HCT116 (cell line): ENCODE results near the gene SBSN. TPM values are rescaled to one million over a fixed set of nuclear protein-coding genes. Genes with fewer than 3 reads are reported as not detected.

Experiments used
- ATAC-seq: fragments of 200-7000 bp; cut with Tn5 transposase; 2 replicates; pipeline ENCODE4 v1.9.1; 2020; ENCODE audit warnings: mild to moderate bottlenecking, moderate library complexity
- BruUV-seq: library from RNA; stranded (reverse); fragments of 400-500 nt; replicated peaks from 2 replicates; lab custom pipeline; 2021; lab: Mats Ljungman, UMichigan
- CTCF ChIA-PET: fragments of 300-600 bp; sonication (Branson Sonifier 250); formaldehyde crosslinking; loops from one replicate; lab custom pipeline; 2021; ENCODE audit warnings: antibody characterized with exemption; lab: Charles Lee
- POLR2A ChIA-PET: fragments of 300-600, 350-600 bp; sonication (Branson Sonifier 250); formaldehyde crosslinking; loops from one replicate; lab custom pipeline; 2021; ENCODE audit warnings: antibody characterized with exemption; lab: Charles Lee
- RAD21 ChIA-PET, 2 experiments: fragments of 300-600 bp; sonication (Branson Sonifier 250); formaldehyde crosslinking; loops; one replicate each; lab custom pipeline; 2023; ENCODE audit warnings: low total read pairs in 2 of 2; ENCODE audit not compliant: uncharacterized antibody in 2 of 2, unreplicated experiment in 2 of 2, low non-redundant PET in 1 of 2; lab: Charles Lee
- DNase-seq: peaks from one replicate; pipeline ENCODE4 v3.0.0-alpha.2; 2010; ENCODE audit warnings: low read depth, low spot score
- H2AFZ ChIP-seq: fragments of 200-600 bp; shearing (Covaris generic), sonication (generic); 2 replicates; pipeline ENCODE4 v1.6.1; 2017; ENCODE audit warnings: low read depth, mixed run types, mixed read lengths, antibody characterized with exemption, low read length; ENCODE audit not compliant: poor library complexity, severe bottlenecking
- H3K27ac ChIP-seq: 2 replicates; pipeline ENCODE4 v1.5.1; 2012; ENCODE audit warnings: low read depth, low read length
- H3K27me3 ChIP-seq: fragments of 200-600 bp; sonication (generic); 2 replicates; pipeline ENCODE4 v1.6.1; 2016; ENCODE audit warnings: mixed run types, low read length, mixed read lengths; ENCODE audit not compliant: insufficient read depth
- H3K36me3 ChIP-seq, 2 experiments: fragments of 200-500 bp in 1 of 2; fragments of 200-600 bp in 1 of 2; sonication (Bioruptor generic) in 1 of 2; sonication (generic) in 1 of 2; 2 replicates each; pipeline versions ENCODE4 v1.5.1 to v1.6.1; 2014 to 2016; ENCODE audit warnings: low read length in 2 of 2, inconsistent platforms in 1 of 2, mixed read lengths in 1 of 2, mixed run types in 1 of 2; ENCODE audit not compliant: insufficient read depth in 2 of 2, control insufficient read depth in 1 of 2
- H3K4me1 ChIP-seq, 2 experiments: fragments of 200-600 bp in 1 of 2; sonication (generic) in 1 of 2; 2 replicates each; pipeline versions ENCODE4 v1.5.1 to v1.6.1; 2012 to 2017; ENCODE audit warnings: low read length in 2 of 2, inconsistent platforms in 1 of 2, mild to moderate bottlenecking in 1 of 2, mixed read lengths in 1 of 2, mixed run types in 1 of 2, moderate library complexity in 1 of 2; ENCODE audit not compliant: insufficient read depth in 2 of 2, control insufficient read depth in 1 of 2
- H3K4me2 ChIP-seq: fragments of 200-600 bp; sonication (generic); 2 replicates; pipeline ENCODE4 v1.6.1; 2017; ENCODE audit warnings: mixed run types, low read length, mixed read lengths
- H3K4me3 ChIP-seq, 2 experiments: fragments of 200-600 bp in 1 of 2; sonication (generic) in 1 of 2; replicated peaks in 1 of 2; 2 replicates each; pipeline ENCODE4 v1.5.1; 2011 to 2016; ENCODE audit warnings: low read length in 2 of 2, control low read depth in 1 of 2, low read depth in 1 of 2, mild to moderate bottlenecking in 1 of 2, mixed read lengths in 1 of 2, mixed run types in 1 of 2
- H3K79me2 ChIP-seq: fragments of 200-600 bp; sonication (generic); 2 replicates; pipeline ENCODE4 v1.6.1; 2017; ENCODE audit warnings: mild to moderate bottlenecking, mixed run types, low read length, moderate library complexity, mixed read lengths; ENCODE audit not compliant: insufficient read depth
- H3K9ac ChIP-seq: fragments of 200-600 bp; sonication (generic); 2 replicates; pipeline ENCODE4 v1.6.1; 2016; ENCODE audit warnings: low read length, mixed read lengths
- H3K9me2 ChIP-seq: fragments of 200-600 bp; sonication (generic), shearing (Covaris generic); 2 replicates; pipeline ENCODE4 v1.6.1; 2017; ENCODE audit warnings: mixed run types, mild to moderate bottlenecking, moderate library complexity; ENCODE audit not compliant: insufficient read depth
- H3K9me3 ChIP-seq, 2 experiments: fragments of 200-500 bp in 1 of 2; fragments of 200-600 bp in 1 of 2; sonication (Bioruptor generic) in 1 of 2; sonication (generic) in 1 of 2; 2 replicates each; pipeline ENCODE4 v1.6.1; 2014 to 2017; ENCODE audit warnings: low read length in 2 of 2, mixed read lengths in 2 of 2, inconsistent platforms in 1 of 2, low read depth in 1 of 2, mild to moderate bottlenecking in 1 of 2, mixed run types in 1 of 2, moderate library complexity in 1 of 2; ENCODE audit not compliant: control insufficient read depth in 1 of 2, insufficient read depth in 1 of 2
- H4K20me1 ChIP-seq: fragments of 200-600 bp; sonication (generic), shearing (Covaris generic); 2 replicates; pipeline ENCODE4 v1.6.1; 2017; ENCODE audit warnings: mixed run types, mild to moderate bottlenecking, moderate library complexity; ENCODE audit not compliant: insufficient read depth
- ATF3 ChIP-seq: IDR thresholded peaks from 2 replicates; pipeline ENCODE4 v1.6.1; 2012
- CBX3 ChIP-seq: IDR thresholded peaks from 2 replicates; pipeline ENCODE4 v1.6.1; 2012; ENCODE audit warnings: low read depth
- CTCF ChIP-seq, 3 experiments: fragments of 200-600 bp in 1 of 3; sonication (generic) in 1 of 3; IDR thresholded peaks in 2 of 3; conservative IDR thresholded peaks in 1 of 3; 2 replicates each; pipeline ENCODE4 v1.5.1; 2012 to 2017; ENCODE audit warnings: low read depth in 2 of 3, low read length in 2 of 3, antibody characterized with exemption in 1 of 3, borderline replicate concordance in 1 of 3, control low read depth in 1 of 3, mild to moderate bottlenecking in 1 of 3, mixed read lengths in 1 of 3, mixed run types in 1 of 3, moderate library complexity in 1 of 3; ENCODE audit not compliant: insufficient read depth in 1 of 3
- EGR1 ChIP-seq: IDR thresholded peaks from 2 replicates; pipeline ENCODE4 v1.6.1; 2012; ENCODE audit warnings: low read depth
- ELF1 ChIP-seq: IDR thresholded peaks from 2 replicates; pipeline ENCODE4 v1.6.1; 2012; ENCODE audit warnings: low read depth, borderline replicate concordance
- EZH2 ChIP-seq: fragments of 200-600 bp; sonication (generic); IDR thresholded peaks from 2 replicates; pipeline ENCODE4 v1.6.1; 2017; ENCODE audit warnings: antibody characterized with exemption, mixed run types
- EZH2phosphoT487 ChIP-seq: fragments of 200-600 bp; IDR thresholded peaks from 2 replicates; pipeline ENCODE4 v1.6.1; 2018; ENCODE audit warnings: antibody characterized with exemption, borderline replicate concordance
- FOSL1 ChIP-seq: IDR thresholded peaks from 2 replicates; pipeline ENCODE4 v1.6.1; 2012; ENCODE audit warnings: low read depth
- JUND ChIP-seq: IDR thresholded peaks from 2 replicates; pipeline ENCODE4 v1.6.1; 2012
- POLR2A ChIP-seq: IDR thresholded peaks from 2 replicates; pipeline ENCODE4 v1.7.0; 2011; ENCODE audit warnings: borderline replicate concordance; ENCODE audit not compliant: insufficient read depth, insufficient read length; ENCODE audit errors: extremely low read depth
- RAD21 ChIP-seq: IDR thresholded peaks from 2 replicates; pipeline ENCODE4 v1.6.1; 2012; ENCODE audit warnings: low read depth, mild to moderate bottlenecking
- SP1 ChIP-seq: IDR thresholded peaks from 2 replicates; pipeline ENCODE4 v1.6.1; 2012; ENCODE audit warnings: low read depth
- SRF ChIP-seq: IDR thresholded peaks from 2 replicates; pipeline ENCODE4 v1.6.1; 2012; ENCODE audit warnings: low read depth
- TCF7L2 ChIP-seq: IDR thresholded peaks from 2 replicates; pipeline ENCODE4 v1.7.0; 2011; ENCODE audit warnings: borderline replicate concordance, inconsistent platforms; ENCODE audit not compliant: insufficient read depth, insufficient read length; ENCODE audit errors: extremely low read depth
- YY1 ChIP-seq: IDR thresholded peaks from 2 replicates; pipeline ENCODE4 v1.6.1; 2011; ENCODE audit warnings: low read length, low read depth, moderate library complexity, mild to moderate bottlenecking; ENCODE audit not compliant: insufficient replicate concordance; ENCODE audit errors: extremely low read depth
- ZBTB33 ChIP-seq: IDR thresholded peaks from 2 replicates; pipeline ENCODE4 v1.6.1; 2011; ENCODE audit warnings: mild to moderate bottlenecking, low read length, moderate library complexity; ENCODE audit not compliant: insufficient replicate concordance; ENCODE audit errors: extremely low read depth
- ZNF274 ChIP-seq: fragments of 200-500 bp; sonication (Bioruptor generic); IDR thresholded peaks from 2 replicates; pipeline ENCODE4 v1.6.1; 2014; ENCODE audit warnings: mild to moderate bottlenecking, low read depth, low read length, inconsistent platforms
- intact Hi-C: fragments of 100-400 bp; cut with micrococcal nuclease; formaldehyde crosslinking; loops from 2 replicates; pipeline ENCODE4 v1.10.0; 2022
- total RNA-seq: library from RNA; stranded (reverse); gene quantifications from one replicate; pipeline ENCODE4 v1.2.1, GENCODE V29; 2021; ENCODE audit not compliant: unreplicated experiment
- TF ChIP-seq, protein P1 (sequence below): IDR thresholded peaks from 2 replicates; pipeline ENCODE4 v1.6.1; 2012; ENCODE audit warnings: low read depth

Gene SBSN
- total RNA-seq, 1 experiment from 2014 or later, result 0.66 TPM

DNA sequence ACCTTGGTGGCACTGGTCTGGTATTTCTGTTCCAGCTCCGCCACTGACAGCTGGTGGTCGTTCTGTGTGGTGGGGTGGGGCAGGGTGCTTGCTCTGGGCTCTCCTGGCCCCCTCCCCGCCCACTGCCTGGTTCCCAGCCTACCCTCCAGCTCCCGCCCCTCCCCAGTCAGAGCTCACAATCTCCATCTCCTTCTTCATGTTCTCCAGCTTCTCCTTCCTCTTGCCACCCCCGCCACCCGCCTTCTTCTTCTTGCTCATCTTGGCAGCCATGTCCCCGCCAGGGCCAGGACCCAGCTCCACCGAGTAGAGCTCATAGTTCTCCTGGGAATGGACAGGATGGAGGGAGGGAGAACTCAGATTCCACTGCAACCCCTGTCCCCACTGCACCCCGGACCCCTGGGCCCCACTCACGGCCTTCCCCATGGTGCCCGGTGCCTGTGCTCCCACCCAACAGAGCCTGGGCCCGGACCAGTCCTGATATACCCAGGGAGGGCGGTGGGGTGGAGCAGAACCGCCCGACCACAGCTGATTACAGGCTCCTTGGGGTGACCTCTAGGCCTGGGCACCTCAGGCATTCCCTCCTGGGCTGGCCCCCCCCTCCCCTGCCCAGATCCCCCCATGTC lies 35.2 kb upstream of the SBSN start, which contains the start of gene ATP4A:
Gene ATP4A (minus strand): TSS at position 452 of the 623 bp plus-strand sequence. CDS start 29 bp downstream, at position 423.
- Histone ChIP-seq H3K9me3 (no peaks in the 10 kb centered on the region), H3K79me2 (no peaks in the 10 kb centered on the region), H3K27ac (no peak within 1 kb of the TSS), H4K20me1 (no peaks in the 10 kb centered on the region), H2AFZ (no peak within 1 kb of the TSS), H3K9ac (no peak within 1 kb of the TSS), H3K4me2 (no peak within 1 kb of the TSS), H3K36me3 (no peaks in the 10 kb centered on the region), H3K4me1 (peaks cover 0 to 2% of the 10 kb centered on the region in 2 experiments; a peak in 1 of 4 replicates), H3K27me3 (no peaks in the 10 kb centered on the region), H3K4me3 (no peak within 1 kb of the TSS), H3K9me2 (no peaks in the 10 kb centered on the region)
- ChIA-PET POLR2A (no interaction called here), RAD21 (no interaction called here), CTCF (interaction anchor here (0.8 kb wide), 1 partner anchor 117 kb away, joined by 3 read pairs; no protein-coding TSS in a partner anchor)
- DNase-seq (no peak), ATAC-seq (no peak)
- intact Hi-C loops, result no loop called here
- BruUV-seq, result no TSS peak
- TF ChIP-seq RAD21, result no peak
- no peak for TF ChIP-seq TCF7L2
- TF ChIP-seq CTCF (IDR thresholded peaks at IDR 0.05 in 2 of 3, conservative IDR thresholded peaks at IDR 0.05 in 1 of 3; ENCODE audit: borderline replicate concordance in 1 of 3, insufficient read depth in 1 of 3, low read depth in 2 of 3, low read length in 2 of 3), result no peak
- TF ChIP-seq YY1, result no peak
- TF ChIP-seq ZBTB33, result no peak
- no peak for TF ChIP-seq JUND
- TF ChIP-seq POLR2A, result no peak
- TF ChIP-seq, protein P1, sequence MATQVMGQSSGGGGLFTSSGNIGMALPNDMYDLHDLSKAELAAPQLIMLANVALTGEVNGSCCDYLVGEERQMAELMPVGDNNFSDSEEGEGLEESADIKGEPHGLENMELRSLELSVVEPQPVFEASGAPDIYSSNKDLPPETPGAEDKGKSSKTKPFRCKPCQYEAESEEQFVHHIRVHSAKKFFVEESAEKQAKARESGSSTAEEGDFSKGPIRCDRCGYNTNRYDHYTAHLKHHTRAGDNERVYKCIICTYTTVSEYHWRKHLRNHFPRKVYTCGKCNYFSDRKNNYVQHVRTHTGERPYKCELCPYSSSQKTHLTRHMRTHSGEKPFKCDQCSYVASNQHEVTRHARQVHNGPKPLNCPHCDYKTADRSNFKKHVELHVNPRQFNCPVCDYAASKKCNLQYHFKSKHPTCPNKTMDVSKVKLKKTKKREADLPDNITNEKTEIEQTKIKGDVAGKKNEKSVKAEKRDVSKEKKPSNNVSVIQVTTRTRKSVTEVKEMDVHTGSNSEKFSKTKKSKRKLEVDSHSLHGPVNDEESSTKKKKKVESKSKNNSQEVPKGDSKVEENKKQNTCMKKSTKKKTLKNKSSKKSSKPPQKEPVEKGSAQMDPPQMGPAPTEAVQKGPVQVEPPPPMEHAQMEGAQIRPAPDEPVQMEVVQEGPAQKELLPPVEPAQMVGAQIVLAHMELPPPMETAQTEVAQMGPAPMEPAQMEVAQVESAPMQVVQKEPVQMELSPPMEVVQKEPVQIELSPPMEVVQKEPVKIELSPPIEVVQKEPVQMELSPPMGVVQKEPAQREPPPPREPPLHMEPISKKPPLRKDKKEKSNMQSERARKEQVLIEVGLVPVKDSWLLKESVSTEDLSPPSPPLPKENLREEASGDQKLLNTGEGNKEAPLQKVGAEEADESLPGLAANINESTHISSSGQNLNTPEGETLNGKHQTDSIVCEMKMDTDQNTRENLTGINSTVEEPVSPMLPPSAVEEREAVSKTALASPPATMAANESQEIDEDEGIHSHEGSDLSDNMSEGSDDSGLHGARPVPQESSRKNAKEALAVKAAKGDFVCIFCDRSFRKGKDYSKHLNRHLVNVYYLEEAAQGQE, result no peak
- TF ChIP-seq EZH2, result no peak
- no peak for TF ChIP-seq CBX3
- no peak for TF ChIP-seq EGR1
- TF ChIP-seq SP1, result no peak
- TF ChIP-seq FOSL1, result no peak
- no peak for TF ChIP-seq ZNF274
- TF ChIP-seq EZH2phosphoT487, result no peak
- TF ChIP-seq ATF3, result no peak
- no peak for TF ChIP-seq ELF1
- TF ChIP-seq SRF, result no peak
